Activated CD4-positive, alpha-beta T cell treated with anti-CD3 and anti-CD28 coated beads, Interleukin-2, Interleukin-4, amounts not matched to agents 100 ng/mL and 50 ng/mL, durations not matched to agents 16 hours and 8 hours (primary cell): ENCODE results near the gene SYDE2.

Source experiments
- DNase-seq: peaks from one replicate; pipeline ENCODE4 v3.0.0-alpha.2; 2020; ENCODE audit warnings: low spot score

Gene SYDE2

DNA sequence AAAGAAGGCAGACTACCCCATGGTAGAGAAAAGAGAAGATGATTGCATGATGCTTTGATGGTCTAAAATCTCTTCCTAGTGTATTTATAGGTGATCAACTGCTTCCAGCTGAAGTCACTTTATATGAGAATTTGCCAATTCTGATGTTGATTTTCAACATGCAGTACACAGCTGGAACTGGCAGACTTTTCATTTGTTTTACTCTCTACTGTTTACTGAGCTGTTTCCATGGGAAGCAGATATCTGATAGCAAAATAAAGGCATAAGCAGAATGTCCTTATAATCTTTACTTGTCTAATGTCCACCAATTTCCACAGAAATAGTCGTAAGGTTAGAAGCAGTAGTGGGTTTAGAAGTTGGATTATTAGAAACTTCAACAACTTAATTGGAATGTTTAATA lies 74.9 kb downstream of the SYDE2 start:
- no peak for DNase-seq

DNA sequence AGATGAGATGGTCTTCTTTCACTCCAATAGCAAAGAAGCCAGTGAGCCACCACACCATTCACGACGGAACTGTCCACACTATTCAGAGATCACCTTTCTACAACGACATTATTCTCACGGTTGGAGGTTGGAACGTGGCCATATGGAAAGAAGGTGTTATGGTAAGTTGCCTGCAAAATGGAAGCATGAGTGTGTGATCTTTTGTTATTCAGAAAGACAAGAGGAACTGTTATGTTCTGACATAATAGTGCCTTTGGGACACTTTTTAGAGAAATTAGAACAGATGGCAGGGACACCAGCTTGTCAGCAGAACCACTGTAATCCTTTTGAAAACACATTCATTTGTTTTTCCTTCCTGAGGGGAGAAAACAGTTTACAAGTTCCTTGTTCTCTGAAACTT lies 76.7 kb downstream of the SYDE2 start:
- DNase-seq, result no peak

DNA sequence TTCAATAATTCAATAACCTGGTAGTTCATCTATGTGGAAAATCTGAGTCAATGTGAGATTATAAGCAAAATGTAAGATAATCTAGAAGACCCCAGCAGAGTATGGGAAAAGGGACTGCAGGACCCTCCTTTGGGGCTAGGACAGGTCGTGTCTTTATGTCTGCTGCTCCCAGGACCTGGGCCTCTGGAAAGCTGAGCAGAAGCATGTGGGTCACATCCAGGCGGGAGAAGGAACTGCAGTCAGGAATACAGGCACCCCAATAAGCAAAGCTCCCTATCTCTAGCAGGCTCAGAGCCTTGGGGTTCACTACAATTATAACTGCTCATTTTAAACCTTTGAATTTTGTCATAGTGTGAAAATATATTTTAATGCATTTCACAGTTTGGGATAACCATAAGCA lies 78.6 kb downstream of the SYDE2 start:
- no peak for DNase-seq

DNA sequence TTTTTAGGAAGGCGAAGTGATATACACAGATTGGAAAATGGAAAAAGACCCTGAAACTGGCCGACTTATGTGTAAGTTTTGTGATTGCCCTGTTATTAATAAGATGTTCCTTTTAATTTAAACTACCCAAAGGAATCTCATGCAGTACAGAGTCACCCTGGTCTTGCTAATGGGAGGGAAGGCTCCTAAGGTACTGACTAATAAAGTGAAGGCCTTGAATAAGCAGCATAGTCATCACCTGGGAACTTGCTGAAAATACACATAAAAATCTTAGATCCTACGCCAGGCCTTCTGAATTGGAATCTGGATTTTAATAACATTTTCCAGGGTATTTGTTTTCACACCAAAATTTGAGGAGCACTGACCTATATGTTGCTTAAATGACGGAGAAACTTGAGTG lies 79.1 kb downstream of the SYDE2 start:
- DNase-seq, result no peak

DNA sequence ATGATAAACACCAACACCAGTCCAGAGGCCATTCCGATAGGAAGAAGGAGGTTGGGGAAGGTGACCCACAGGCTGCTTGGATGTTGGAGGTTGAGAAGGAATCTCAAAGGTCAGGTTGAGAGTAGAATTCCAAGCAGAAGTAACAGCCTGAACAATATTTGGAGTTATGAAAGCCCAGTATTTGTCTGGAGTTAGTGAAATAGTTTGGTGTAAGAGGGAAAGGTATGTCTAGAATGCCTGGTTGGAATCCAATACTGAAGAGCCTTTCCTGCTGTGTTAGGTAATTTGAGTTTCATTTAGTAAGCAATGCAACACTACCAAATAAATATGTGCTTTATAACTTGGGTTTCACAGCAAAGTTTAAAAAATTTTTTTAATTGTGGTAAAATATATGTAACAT lies 82.1 kb downstream of the SYDE2 start:
- no peak for DNase-seq

DNA sequence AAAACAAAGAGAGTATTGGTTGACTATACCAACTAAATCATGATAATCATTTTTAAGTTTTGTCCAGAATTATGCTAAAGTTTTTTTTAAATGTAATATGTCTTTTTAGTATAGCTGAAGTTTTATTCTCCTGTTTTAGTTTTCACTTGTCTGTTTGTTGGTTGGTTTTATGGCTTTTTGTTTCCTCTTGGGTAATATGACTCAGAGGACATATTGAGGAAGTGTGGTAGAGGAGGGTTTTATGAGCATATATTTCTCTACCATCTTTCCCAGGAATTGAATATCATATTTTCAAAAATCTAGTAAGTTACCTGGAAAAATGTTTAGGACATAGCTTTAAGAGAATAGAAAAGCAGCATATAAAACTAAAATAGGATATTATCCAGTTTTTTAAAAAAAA lies 84.0 kb downstream of the SYDE2 start:
- no peak for DNase-seq

DNA sequence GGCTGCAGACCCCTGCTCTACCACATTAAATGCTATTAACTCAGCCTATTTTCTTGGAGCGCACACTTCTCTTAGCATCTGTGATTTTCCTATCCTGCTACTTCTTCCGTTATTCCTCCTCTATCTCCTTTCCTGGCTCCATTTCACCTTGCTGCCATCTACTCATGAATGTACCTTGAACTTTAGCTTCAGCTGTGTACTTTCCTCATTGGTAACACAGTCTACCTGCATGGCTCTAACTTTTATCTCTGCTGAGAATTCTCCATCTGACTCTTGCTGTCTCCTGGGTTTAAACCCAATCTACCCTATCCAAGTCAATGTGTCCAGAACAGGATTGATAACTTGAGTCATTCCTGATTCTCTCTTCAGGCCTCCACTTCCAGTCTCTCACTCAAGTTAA lies 84.9 kb downstream of the SYDE2 start:
- DNase-seq, result no peak

DNA sequence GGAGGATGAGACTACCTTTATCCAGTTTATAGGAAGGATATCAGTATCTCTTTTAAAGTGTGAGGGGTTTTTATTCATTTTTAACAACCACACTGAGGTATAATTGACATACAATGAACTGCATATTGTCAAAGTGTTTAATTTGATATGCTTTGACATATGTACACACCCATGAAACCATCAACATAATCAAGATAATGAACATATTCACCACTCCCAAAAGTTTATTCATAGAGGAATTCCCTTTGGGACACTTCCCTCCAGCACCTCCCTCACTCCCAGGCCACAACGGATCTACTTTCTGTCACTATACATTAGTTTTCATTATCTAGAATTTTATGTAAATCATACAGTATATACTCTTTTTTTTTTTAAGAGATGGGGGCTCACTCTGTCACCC lies 89.1 kb downstream of the SYDE2 start:
- no peak for DNase-seq

DNA sequence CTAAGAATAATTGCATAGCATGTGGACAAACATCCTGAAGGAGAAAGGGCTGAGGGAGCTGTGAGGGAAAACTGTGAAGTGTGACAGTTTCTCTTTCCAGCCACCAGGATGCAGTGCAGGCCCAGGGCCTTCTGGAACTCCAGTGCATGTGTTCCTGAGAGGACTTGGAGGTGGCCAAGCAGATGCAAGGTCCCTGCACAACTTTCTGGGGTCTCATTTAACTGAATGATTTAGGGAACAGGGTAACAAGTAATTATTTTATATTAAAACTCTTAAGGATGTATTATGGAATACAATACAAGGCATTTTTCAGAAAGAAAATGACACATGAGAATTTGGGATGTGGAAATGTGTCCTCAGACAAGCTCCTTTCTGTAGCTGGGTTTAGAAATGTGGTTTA lies 91.3 kb downstream of the SYDE2 start:
- DNase-seq, result peak; percentile 17
